Activated CD8-positive, alpha-beta memory T cell treated with anti-CD3 and anti-CD28 coated beads for 24 hours (primary cell): Measurements from ENCODE around the gene TCF7L2.

Source experiments
- DNase-seq: peaks from one replicate; pipeline ENCODE4 v3.0.0-alpha.2; 2020

Gene TCF7L2

DNA sequence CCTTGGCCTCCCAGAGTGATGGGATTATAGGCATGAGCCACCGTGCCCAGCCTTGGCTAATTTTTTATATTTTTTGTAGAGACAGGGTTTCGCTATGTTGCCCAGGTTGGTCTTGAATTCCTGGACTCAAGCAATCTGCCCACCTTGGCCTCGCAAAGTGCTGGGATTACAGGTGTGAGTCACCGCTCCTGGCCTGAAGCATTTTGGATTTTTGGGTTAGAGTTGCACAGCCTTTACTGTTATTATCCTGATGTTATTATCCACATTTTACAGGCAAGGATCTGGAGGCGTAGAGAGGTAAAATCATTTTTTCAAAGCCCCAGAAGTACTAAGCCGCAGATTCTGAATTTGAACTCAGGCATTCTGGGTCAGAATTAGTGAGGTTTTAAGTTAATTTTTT lies 75.4 kb downstream of the TCF7L2 start:
- no peak for DNase-seq

DNA sequence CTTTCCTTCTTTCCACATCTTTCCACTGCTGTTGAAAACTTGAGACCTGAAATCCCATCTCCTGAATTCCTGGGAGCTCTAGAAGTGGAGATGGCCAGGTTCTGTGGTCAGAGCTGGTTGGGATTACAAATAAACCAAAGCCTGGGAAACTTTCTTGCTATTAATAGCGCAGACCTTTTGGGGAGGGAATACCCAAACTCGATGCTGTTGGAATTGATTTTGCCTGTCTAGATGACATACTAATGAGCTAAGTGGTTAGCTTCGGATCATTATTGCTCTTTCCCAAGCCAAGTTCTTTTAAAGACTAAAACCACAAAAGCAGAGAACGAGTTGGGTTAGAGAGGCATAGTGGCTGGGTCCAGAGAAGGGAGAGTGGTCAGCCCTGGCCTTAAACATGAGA lies 76.6 kb downstream of the TCF7L2 start:
- no peak for DNase-seq

- no peak for DNase-seq
These were observed 77.2 kb downstream of the TCF7L2 start for GRCh38 chr10:113027230-113027573.

GRCh38 chr10:113027574-113028455 lies 77.8 kb downstream of the TCF7L2 start:
- DNase-seq, result no peak

DNA sequence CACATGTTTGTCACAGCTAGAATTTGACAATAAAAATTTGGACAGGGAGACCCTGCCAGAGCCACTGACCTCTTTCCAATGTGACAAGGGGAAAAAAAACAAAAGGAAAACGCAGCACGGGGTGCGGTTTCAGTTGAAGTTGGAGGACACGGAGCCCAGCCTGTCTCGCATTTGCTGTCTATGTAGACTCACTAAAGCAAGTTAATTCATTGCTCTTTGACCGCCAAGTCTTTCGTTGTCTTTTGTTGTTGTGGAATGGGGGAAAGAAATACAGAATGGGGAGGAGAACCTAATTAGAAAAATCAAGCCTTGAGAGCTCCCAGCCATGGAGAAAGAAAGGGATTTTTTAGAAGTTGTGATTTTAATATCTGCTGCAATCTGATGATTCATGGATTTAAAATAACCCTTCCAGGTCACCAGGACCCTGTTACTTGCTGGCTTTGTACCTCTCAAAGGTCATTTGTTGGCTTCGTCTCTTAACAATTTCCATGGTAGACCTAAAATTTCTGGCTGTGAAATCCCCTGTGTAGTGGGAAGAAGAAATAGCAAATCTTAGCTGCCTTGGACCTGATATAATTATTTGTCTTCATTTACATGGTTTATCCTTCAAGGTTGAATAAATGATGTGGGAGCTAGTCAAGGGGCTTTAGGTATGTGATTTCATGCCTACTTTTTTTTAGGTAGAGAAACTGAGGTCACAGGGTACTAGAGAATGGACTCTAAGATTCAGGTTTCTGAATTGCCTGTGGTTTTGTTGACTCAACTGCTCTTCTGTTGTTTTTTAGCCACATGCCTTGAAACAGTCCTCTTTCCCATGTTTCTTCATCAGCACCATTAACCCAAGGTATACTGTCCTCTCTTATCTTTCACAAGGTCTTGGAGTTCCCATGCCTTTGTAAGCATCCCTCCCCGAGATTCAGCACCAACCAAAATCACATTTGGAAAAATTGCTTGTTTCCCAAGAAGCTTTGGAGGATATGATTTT lies 78.7 kb downstream of the TCF7L2 start:
- DNase-seq, result no peak

- no peak for DNase-seq
These were observed 80.4 kb downstream of the TCF7L2 start for GRCh38 chr10:113030453-113030852.

GRCh38 chr10:113031147-113031546 lies 81.1 kb downstream of the TCF7L2 start:
- DNase-seq, result no peak

- no peak for DNase-seq
These were observed 83.9 kb downstream of the TCF7L2 start for GRCh38 chr10:113033991-113034390.

DNA sequence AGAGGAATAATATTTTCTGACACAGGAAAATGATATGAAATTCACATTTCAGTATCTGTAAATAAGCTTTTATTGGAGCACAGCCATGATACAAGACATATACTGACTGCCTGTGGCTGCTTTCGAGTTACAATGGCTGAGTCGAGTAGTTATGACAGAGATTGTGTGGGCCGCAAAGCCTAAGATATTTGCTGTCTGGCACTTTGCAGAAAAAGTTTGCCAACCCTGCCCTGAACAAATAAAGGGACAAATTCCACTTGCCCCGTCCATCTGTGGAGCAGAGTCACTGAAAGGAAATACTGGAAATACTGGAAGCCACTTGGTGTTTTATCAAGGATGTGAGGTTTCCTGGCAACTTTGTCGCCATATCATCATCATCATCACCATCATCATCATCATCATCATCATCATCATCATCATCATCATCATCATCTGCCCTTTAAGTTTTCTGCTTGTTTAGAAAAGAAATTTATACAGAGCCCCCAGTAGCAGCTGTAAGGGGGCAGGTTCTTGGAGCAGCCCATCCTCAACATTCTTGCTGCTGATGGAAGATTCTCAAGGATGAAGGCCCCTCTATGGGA lies 85.8 kb downstream of the TCF7L2 start:
- DNase-seq, result no peak

DNA sequence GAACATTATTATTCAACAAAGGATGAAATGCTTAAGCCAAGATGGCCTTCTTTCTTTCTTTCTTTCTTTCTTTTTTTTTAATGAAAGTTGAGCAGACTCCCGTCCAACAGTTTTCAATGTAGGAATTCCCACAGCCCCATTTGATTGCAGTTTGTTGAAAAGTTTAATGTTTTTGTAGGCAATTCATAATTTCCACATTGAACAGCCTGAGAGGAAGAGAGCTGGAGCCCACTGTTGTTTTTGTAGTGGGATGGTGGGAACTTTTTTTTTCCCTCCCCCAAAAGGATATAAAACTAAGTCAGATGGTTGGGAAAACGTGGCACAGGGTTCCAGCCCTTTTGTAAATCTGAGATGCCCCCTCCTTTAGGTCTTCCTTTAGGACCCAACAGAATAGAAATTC lies 86.6 kb downstream of the TCF7L2 start:
- no peak for DNase-seq

DNA sequence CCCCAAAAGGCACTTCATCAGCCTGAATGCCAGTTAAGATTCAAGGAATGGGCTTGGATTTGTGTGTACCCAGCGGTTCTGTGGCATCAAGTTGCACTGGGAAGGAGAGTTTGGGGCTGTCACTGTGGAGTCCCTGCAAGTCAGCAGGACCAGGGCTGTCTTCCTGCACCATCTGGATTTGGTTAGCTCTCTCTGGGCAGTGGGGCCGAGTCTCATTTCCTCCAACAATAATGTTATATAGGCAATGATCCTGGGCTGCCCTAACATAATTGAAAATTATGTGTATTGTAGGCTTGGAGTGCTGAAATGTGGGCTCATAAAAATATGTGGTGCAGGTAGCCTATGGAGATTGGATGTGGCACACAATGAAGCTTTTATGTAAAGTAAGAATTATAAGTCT lies 87.2 kb downstream of the TCF7L2 start:
- no peak for DNase-seq

DNA sequence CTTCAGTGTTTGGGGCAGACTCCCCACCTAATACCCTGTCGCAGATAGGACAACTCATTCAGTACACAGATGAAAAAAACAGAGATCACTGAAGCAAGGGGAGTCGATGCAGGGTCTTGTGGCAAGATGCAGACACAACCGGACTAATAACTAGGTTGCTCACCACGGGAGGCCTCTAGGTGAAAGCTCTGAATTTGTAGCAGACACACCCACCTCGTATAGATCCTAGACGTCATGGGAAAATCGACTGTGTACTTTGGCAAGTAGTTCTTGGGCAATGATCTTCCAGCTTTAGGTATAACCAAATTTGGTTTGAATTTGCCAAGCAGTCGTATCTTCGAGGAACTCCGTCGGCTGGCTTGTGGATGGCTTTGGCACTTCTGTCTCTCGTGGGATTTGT lies 88.1 kb downstream of the TCF7L2 start:
- no peak for DNase-seq

DNA sequence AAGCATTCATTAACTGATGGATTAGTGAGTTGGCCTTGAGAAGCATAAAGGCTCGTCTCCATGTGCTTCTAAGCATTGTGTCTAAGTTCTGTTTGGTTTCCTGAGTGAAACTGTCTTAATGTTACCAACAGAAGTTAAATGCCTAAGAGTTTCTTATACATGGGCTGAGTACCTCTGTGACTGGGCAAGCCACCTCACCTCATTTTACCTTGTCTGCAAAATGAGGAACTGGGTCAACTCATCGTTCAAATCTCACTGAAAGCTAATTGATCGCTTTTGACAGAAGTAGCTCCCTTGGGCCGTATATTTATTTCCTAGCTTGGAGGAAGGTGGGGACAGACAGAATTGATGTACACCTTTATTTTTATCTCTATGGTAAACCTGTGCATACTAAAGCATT lies 88.9 kb downstream of the TCF7L2 start:
- no peak for DNase-seq

DNA sequence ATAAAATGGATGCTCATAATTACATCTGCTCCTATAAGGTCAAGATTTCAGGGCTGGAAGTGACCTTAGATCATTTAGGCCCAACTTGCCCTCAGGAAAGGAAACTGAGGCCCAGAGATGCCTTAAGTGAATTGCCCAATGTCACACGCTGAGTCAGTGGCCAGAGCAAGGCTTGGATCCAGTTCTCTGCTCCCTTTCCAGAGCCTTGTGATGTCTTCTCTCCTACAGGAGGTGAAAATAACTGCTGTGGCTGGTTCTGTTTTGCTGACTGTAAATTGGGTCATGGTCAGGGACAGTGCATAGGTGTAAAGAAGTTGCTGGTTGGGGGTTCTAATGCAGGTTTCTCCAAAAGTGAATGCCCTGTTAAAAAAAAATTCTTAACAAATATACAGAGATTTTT lies 91.3 kb downstream of the TCF7L2 start:
- no peak for DNase-seq

DNA sequence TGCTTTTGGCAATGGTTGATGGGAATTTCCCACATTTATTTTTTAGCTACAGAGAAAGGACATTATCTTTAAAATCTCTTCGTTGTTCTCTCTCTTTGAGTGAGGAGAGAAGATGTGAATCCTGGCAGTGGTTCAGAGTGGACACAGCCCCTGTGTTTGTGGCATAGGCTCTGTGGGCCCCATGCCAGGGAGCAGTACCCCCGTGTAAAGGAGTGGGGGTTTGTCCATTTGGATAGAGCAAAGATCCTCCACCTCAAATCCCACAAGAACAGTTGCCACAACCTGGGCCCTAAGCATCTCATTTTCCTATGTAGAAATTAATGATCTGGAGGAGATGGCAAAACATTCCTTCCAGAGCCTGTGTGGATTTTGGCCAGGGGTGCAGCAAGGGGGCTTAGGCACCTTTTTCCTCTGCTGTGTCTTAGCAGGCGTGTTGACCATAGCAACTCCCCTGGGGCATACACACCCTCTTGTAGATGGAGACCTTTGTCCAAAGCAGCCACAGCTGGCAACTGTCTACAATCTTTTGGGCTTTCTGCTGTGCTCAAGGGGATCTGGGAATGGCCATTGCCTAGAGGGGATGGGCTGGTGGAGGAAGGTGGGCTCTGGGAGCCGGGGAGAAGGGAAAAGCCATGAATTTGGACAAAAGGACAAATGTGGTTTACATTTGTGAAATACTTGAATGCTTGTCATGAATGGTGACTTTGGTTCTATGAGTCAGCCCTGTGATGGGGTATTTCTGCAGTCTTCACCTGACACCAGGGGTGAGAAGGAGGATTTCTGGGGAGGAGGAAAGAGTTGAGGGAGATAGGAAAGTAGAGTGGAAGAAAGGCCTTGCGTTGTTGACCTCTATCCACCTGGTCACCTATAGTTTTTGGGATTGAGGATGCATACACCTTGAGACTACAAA lies 92.0 kb downstream of the TCF7L2 start:
- no peak for DNase-seq

DNA sequence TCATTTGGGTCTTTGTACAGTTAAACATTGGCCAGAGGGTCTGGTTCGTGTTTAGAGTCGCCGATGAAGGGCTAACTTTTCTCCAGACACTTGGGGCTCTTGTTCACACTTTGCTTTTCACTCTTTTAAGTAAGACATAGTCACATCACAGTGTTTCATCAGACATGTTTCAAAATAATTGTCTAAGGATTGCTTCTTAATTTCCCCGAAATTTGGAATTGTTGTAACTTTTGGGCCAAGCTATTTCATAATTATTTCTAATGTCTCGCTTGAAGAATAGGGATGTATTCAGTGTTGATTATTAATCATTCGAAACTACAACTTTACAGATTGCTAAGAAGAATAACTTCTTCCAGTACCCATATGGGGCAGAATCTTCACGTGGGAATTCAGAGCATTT lies 92.8 kb downstream of the TCF7L2 start:
- no peak for DNase-seq

- DNase-seq, result no peak
These were observed 94.1 kb downstream of the TCF7L2 start for GRCh38 chr10:113044016-113044755.

GRCh38 chr10:113045147-113046055 lies 95.4 kb downstream of the TCF7L2 start:
- DNase-seq, result no peak

DNA sequence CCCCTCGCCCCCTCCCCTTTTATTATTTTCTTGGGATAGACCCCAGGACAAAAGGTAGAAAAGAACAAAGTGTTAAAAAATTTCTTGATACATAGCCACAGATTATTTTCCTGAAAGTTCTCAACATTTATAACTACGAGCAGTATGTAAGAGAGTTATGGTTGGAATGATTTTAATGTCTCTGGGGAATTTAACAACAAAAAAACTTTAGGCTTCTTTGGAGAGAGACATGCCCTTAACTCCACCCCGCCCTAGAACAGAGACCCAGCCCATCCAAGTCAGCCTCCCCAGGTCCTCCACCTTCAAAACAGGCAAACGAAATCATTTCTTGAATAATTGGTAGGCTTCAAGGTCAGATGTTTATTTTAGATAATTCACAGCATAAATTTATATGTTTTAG lies 97.1 kb downstream of the TCF7L2 start:
- no peak for DNase-seq

DNA sequence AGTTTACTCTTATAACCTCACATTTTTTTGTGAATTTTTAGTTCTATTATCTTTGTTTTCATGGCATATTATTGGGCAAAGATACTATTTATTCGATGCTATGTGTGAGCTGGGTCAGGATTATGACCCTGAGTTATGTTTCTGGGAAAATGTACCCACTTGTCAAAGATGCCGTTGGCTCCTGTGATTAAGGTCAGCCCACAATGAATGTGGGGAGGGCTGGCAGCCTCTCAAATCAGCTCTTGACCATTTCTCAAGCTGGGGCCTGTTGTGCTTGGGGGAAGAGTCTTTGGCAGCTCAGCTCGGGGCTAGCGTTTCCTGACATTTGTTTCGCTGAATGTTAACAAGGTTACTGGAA lies 97.5 kb downstream of the TCF7L2 start:
- DNase-seq, result no peak
